Measurements from ENCODE around the gene PRG2.
"Not testable (repeated sequence)": the region's sequence is repeated elsewhere in the genome, so short reads cannot be mapped to it uniquely, and the experiment has no call there.

Gene PRG2

DNA sequence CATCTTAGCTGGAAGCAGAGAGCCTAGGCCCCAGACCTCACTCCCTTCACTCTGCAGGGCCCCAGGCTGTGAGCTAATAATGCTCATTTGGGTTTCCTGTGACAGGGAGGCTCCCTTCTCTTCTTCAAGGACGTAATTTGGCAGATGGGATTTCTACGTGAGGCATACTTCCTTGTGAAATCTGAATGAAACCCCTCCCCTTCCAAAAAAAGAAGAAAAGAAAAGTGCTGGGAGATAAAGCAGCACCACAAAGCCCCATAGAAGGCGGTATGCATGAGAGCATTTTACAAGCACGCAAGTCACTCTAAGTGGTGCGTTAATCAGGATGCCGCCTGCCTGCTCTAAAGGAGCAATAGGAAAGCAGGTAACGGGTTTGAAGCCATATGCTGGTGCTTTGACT, 46.6 kb downstream of the PRG2 start:
- TF ChIP-seq POLR2A (IDR thresholded peaks at IDR 0.05; ENCODE audit: extremely low read depth, insufficient read length) (no peak), MYC (IDR thresholded peaks at IDR 0.05; ENCODE audit: low read depth, low read length) (no peak), CTCF (IDR thresholded peaks at IDR 0.05; ENCODE audit: low read depth, low read length) (no peak)
- TF ChIP-seq, protein P1, sequence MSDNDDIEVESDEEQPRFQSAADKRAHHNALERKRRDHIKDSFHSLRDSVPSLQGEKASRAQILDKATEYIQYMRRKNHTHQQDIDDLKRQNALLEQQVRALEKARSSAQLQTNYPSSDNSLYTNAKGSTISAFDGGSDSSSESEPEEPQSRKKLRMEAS (IDR thresholded peaks at IDR 0.05; ENCODE audit: low read depth, low read length) = no peak
- DNase-seq (ENCODE audit: low read depth) = no peak
- H3K4me3 ChIP-seq (ENCODE audit: low read depth, low read length) = no peak overlapping the region

GRCh38 chr11:57342702-57343101, 47.7 kb downstream of the PRG2 start:
- H3K4me3 ChIP-seq (ENCODE audit: low read depth, low read length) = no peak overlapping the region
- no peak for DNase-seq (ENCODE audit: low read depth)
- TF ChIP-seq MYC (IDR thresholded peaks at IDR 0.05; ENCODE audit: low read depth, low read length) (no peak), CTCF (IDR thresholded peaks at IDR 0.05; ENCODE audit: low read depth, low read length) (no peak), POLR2A (IDR thresholded peaks at IDR 0.05; ENCODE audit: extremely low read depth, insufficient read length) (no peak)
- TF ChIP-seq, protein P1 (IDR thresholded peaks at IDR 0.05; ENCODE audit: low read depth, low read length) = no peak

DNA sequence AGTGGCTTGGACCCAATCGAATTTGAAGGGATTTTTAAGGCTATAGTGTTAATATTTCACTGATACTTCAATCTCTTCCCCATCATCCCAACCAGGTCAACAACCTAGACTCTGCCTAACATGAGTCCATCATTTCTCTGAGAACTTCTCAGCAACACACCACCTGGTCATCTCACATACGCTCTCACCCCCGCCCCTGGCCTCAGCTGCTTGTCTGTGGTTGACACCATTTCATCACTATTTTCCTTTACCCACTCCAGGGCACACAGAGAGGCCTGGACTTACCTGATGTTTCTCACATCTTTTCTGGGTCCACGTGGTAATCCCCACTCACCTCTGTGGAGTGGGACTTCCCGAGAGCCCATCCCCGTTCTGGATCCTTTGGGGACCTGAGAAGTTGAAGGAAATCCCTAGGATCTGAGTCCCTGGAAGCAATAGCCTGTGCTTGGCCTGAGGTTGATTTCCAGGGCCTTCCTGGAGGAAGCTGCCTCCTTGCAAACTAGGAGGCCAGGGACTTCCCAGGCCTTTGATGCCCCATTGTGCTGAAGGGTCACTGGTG, 49.1 kb downstream of the PRG2 start:
- no peak overlapping the region for H3K4me3 ChIP-seq (ENCODE audit: low read depth, low read length)
- TF ChIP-seq MYC (IDR thresholded peaks at IDR 0.05; ENCODE audit: low read depth, low read length) (no peak), CTCF (IDR thresholded peaks at IDR 0.05; ENCODE audit: low read depth, low read length) (no peak)
- TF ChIP-seq, protein P1 (IDR thresholded peaks at IDR 0.05; ENCODE audit: low read depth, low read length) = no peak
- no peak for DNase-seq (ENCODE audit: low read depth)

DNA sequence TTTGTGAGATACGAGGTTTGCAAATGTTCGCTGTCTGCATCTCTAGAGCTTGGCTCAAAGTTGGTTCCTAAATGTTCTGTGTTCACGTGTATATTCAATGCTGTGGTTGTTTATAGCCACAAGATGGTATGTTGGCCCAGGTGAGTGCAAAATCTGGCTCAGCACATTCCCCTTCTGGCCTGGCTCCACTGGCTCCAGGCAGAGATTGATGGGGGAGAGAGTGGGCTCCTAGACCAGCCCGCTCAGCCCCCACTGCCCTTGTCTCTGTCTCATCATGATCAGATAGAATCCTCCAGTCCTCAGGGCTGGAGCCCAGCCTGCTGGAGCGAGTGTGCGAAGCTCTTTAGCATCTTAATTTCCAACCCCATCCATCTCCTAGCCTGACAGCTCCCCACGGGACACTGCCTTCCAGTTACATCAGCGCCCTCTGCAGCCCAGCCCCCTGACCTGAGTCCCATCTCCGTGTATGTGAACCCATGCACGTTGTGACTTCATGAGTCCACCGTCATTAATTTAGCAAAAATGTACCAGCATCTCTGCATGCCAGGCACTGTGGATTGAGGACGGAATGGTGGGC, 50.3 kb downstream of the PRG2 start:
- DNase-seq (ENCODE audit: low read depth) = peak; percentile 62
- TF ChIP-seq POLR2A (IDR thresholded peaks at IDR 0.05; ENCODE audit: extremely low read depth, insufficient read length) = no peak
- TF ChIP-seq CTCF (IDR thresholded peaks at IDR 0.05; ENCODE audit: low read depth, low read length) = peak; percentile 42
- no peak overlapping the region for H3K4me3 ChIP-seq (ENCODE audit: low read depth, low read length)

DNA sequence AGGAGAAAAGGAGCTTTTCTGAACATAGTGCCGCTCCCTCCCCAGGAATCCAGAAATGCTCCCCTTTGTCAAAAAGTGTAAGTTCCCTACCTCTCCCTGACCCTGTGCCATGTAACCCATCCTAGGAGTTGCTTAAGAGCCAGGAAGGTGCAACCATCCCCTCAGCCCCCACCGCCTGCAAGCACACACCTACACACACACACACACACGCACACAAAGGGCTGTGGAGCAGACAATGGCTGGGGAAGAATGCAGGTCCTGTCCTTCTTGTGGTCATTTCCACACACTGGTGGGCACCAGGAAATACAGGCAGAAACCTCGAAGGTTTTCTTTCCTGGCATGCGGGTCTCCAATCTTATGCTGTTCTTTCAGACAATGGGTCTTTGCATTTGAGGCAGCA, 51.1 kb downstream of the PRG2 start:
- TF ChIP-seq MYC (IDR thresholded peaks at IDR 0.05; ENCODE audit: low read depth, low read length) (no peak), CTCF (IDR thresholded peaks at IDR 0.05; ENCODE audit: low read depth, low read length) (no peak), POLR2A (IDR thresholded peaks at IDR 0.05; ENCODE audit: extremely low read depth, insufficient read length) (no peak)
- TF ChIP-seq, protein P1 (IDR thresholded peaks at IDR 0.05; ENCODE audit: low read depth, low read length) = no peak
- H3K4me3 ChIP-seq (ENCODE audit: low read depth, low read length) = no peak overlapping the region
- no peak for DNase-seq (ENCODE audit: low read depth)

DNA sequence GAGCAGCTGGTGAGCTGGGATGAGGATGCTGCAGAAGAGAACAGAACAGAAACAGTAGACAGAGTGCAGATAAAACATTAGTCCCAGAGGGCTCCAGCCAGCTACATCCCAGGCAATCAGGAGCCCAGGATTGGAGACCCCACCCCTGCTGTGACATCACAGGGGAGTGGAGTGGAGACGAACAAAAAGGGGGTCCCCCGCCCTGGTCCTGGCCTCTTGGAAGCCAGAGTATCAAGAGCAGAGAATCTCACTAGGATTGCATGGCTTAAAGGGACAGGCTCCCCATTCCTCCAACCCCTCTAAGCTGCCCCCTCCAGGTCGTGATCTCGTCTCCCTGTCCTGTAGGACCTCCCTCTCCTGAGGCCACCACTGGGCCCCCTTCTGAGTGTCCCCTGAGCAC, 52.3 kb downstream of the PRG2 start, which contains the start of gene P2RX3:
Gene P2RX3, plus strand, starts transcription at position 211 of the 400 bp plus-strand sequence. CDS start 199 bp downstream, outside the sequence.
- TF ChIP-seq CTCF (IDR thresholded peaks at IDR 0.05; ENCODE audit: low read depth, low read length) (no peak), MYC (IDR thresholded peaks at IDR 0.05; ENCODE audit: low read depth, low read length) (no peak), POLR2A (IDR thresholded peaks at IDR 0.05; ENCODE audit: extremely low read depth, insufficient read length) (no peak)
- TF ChIP-seq, protein P1 (IDR thresholded peaks at IDR 0.05; ENCODE audit: low read depth, low read length) = no peak
- H3K4me3 ChIP-seq (ENCODE audit: low read depth, low read length) = no peak within 1 kb of the TSS
- DNase-seq (ENCODE audit: low read depth) = no peak

DNA sequence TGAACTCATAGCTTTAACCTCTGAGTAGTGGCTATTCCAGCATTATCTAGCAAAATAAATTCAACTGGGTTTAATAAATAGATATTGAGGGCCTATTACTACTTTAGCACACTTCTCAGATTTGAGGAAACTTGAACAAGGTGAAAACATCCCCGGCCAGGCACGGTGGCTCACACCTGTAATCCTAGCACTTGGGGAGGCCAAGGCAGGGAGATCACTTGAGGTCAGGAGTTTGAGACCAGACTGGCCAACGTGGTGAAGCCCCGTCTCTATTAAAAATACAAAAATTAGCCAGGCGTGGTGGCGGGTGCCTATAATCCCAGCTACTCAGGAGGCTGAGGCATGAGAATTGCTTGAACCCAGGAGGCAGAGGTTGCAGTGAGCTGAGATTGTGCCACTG, 53.6 kb downstream of the PRG2 start:
- H3K4me3 ChIP-seq (ENCODE audit: low read depth, low read length); DNase-seq (ENCODE audit: low read depth): not testable (repeated sequence)

Measured in NB4 (cell line).